C4-2B (cell line): ENCODE measurements around the gene SLC24A3.

Experiments
- ZFX ChIP-seq: fragments of 450-650 bp; IDR thresholded peaks from 2 replicates; pipeline ENCODE4 v1.6.1; 2017
- TF ChIP-seq, protein P1 (sequence below): fragments of 450-650 bp; conservative IDR thresholded peaks from 2 replicates; pipeline ENCODE4 v1.5.1; 2017; ENCODE audit warnings: mild to moderate bottlenecking

DNA sequence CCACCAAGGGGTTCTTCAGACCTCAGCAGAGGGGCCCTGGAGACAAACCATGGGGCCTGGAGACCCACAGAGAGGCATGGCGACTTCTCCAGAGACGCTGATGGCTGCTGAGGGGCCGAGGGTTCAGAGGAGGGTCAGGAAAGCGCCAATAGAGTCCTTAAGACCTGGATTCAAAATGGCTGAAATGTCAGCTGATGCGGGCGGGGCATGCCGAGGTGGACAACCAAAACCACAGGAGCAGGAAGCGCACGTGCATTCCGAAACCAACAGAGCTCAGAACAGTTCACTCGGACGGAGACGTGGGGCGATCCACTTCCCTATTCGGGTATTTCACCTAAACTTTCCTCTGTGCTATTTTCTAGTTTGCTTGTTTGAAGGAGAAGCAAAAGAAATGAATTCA, 445.7 kb downstream of the SLC24A3 start:
- TF ChIP-seq, protein P1, sequence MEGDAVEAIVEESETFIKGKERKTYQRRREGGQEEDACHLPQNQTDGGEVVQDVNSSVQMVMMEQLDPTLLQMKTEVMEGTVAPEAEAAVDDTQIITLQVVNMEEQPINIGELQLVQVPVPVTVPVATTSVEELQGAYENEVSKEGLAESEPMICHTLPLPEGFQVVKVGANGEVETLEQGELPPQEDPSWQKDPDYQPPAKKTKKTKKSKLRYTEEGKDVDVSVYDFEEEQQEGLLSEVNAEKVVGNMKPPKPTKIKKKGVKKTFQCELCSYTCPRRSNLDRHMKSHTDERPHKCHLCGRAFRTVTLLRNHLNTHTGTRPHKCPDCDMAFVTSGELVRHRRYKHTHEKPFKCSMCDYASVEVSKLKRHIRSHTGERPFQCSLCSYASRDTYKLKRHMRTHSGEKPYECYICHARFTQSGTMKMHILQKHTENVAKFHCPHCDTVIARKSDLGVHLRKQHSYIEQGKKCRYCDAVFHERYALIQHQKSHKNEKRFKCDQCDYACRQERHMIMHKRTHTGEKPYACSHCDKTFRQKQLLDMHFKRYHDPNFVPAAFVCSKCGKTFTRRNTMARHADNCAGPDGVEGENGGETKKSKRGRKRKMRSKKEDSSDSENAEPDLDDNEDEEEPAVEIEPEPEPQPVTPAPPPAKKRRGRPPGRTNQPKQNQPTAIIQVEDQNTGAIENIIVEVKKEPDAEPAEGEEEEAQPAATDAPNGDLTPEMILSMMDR: no peak
- TF ChIP-seq ZFX: no peak
